MV-4-11 (cell line): Measurements from ENCODE around the gene TMEM200A.
"Not testable (repeated sequence)": the region's sequence is repeated elsewhere in the genome, so short reads cannot be mapped to it uniquely, and the experiment has no call there.

Experiments used
- DNase-seq: peaks from one replicate; lab custom pipeline; 2025; lab: John Stamatoyannopoulos, UW

The TMEM200A gene

GRCh38 chr6:130365166-130366106 lies at the start of gene TMEM200A:
Gene TMEM200A, plus strand, starts transcription at chr6:130366017. Its CDS starts 74,406 bp downstream, at chr6:130440423.
- no peak for DNase-seq

- no peak for DNase-seq
Measured at GRCh38 chr6:130320908-130321307, 44.9 kb upstream of the TMEM200A start.

DNA sequence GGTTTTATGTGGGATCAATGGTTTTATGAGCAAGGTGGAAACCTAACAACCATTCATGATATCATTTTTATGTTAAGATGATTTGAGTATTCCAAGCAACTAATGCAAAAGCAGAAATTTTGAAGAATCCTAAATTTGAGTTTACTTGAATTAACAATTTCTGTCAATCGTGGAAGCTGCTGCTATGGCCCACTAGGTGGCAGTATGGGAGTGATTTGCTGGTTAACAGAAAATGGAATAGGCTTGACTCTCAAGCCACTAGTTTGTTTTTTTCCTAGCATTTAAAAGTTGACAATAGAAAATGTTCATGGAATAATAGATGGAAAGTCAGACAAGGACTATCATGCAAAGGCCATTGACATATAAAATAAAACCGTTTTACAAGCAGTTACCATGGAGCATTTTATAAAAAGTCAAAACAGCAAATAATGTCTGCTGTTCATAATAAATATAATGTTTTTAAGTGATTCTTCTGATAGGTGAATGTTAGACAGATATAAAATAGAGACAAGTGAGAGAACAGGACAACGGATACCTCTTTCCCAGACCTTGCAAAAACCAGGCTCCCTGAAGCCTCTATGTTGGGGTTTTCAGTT lies 43.0 kb upstream of the TMEM200A start:
- peak; percentile 49 for DNase-seq

DNA sequence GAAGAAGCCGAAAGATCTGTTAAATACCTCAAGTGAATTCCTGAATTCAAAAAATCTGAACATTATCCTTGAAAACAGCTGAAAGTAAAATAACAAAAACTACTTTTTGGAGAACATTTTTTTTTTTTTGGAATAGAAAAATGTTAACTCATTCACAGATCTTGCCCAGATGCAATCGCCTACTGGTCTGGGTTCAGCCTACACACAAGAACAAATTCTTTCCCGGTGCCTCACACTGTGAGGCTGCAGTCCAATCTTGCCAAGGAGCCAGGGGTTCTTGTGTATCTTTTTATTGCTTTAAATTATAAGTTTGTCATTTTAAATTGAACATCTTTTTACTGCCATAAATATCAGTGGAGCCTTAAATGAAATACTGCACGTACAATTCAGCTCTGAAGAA lies 41.2 kb upstream of the TMEM200A start:
- DNase-seq = no peak

- no peak for DNase-seq
Measured at GRCh38 chr6:130326496-130326895, 39.3 kb upstream of the TMEM200A start.

- no peak for DNase-seq
Measured at GRCh38 chr6:130337534-130337933, 28.3 kb upstream of the TMEM200A start.

- not testable (repeated sequence) for DNase-seq
Measured at GRCh38 chr6:130346324-130346723, 19.5 kb upstream of the TMEM200A start.

DNA sequence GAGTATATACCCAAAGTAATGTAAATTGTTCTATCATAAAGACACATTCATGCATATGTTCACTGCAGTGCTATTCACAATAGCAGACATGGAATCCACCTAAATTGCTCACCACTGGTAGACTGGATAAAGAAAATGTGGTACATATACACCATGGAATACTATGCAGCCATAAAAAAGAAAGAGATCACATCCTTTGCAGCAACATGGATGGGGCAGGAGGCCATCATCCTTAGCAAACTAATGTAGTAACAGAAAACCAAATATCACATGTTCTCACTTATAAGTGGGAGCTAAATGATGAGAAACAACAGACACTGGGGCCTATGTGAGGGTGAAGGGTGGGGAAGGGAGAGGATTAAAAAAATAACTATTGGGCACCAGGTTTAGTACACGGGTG lies 11.5 kb upstream of the TMEM200A start:
- DNase-seq = no peak

GRCh38 chr6:130355572-130355971 lies 10.2 kb upstream of the TMEM200A start:
- DNase-seq = no peak

GRCh38 chr6:130357436-130357835 lies 8.4 kb upstream of the TMEM200A start:
- DNase-seq = no peak

- no peak for DNase-seq
Measured at GRCh38 chr6:130359736-130360135, 6.1 kb upstream of the TMEM200A start.

DNA sequence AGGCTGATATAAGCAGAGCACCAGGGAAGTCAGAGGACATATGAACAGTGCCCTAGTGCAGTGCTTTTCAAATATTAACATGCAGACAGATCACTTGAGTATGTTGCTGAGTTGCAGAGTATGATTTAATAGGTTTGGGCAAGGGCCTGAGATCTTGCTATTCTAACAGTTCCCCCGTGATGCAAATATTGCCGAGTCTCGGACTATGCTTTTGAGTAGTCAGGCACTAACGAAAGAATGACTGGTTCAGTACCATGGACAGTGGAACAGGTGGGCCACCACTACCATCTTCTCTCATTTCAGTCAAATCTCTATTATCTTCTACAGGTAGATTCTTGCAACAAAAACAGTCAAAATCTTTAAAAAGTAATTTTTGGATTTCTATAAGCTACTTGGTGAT lies 3.7 kb upstream of the TMEM200A start:
- DNase-seq = no peak

DNA sequence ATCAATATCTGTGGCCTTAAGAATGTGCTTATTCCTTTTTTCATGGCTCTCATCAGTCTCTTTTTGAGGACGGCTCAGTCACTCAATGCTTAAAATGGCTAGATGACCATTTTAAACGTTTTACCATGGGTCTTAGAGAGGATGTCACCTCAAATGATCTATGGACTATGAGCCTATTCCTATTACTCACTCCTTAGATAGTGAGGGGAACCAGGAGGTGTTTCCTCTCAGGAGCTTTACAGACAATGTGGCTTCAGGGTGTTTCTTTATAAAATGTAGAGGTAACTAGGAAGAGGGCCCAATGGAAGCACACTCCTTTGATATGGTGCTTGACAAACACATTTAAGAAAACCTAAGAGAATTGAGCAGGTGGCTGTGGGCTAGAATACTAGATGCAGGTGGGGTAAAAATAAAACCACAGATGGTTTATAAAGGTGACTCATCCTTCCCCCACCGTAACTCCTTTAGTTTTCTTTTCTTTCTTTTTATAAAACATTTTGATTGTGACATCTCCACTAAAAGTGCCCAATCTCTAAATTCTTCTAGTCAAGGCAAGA lies 1.5 kb upstream of the TMEM200A start:
- DNase-seq = no peak

- peak; percentile 23 for DNase-seq
Measured at GRCh38 chr6:130366107-130367005, 539 bp downstream of the TMEM200A start.

DNA sequence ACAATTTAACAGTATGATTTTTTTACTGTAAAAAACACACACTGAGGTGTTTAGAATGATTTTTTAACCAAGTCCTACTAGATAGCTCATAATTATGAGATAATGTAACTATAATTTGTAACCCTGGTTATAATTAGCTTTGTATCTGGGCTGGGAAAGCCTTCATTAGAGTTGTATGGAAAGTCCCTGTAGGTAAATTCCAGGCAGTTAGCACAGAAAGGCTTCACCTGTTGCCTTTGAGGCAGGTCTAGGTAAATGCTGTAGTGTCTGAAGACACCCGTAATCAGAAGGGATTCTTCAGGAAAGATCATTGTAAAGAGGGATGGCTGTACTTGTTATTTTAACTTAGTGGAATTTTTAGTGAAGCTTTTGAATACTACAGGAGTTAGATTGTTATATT lies 1.9 kb downstream of the TMEM200A start:
- DNase-seq = no peak

DNA sequence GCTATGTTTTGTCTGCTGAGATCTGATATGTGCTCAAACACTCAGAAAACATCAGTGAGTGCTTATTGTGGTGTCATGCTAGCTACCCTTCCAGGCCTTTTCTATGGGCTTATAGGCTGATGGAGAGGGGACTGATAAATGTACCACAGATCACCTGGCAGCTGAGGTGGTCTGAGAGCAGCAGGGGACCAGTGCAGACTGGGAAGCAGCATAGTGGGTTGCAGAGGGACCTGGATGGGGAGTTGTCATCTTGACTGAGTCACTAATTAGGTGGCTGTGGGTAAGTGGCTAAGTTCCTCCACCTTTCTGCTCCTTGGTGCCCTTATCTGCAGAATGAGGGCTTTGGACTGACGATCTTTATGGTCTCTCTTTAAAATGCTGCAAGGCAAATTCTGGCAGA lies 2.8 kb downstream of the TMEM200A start:
- no peak for DNase-seq

DNA sequence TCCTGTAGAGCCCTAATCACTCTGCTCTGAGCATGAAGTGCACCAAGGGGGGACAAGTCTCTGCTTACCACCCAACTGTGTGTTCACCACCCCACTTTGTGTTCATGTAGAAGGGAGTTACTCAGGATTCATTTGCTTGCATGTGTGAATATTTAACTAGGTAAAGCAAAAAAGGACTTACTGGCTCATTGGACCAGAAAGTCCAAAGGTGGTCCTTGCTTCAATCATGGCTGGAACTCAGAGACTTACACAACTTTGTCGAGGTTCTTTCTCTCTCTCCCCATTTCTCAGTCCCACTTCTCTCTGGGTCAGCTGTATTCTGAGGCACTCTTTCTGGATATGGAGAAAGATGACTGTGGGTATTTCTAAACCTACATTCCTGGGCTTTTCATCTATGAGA lies 4.0 kb downstream of the TMEM200A start:
- no peak for DNase-seq

DNA sequence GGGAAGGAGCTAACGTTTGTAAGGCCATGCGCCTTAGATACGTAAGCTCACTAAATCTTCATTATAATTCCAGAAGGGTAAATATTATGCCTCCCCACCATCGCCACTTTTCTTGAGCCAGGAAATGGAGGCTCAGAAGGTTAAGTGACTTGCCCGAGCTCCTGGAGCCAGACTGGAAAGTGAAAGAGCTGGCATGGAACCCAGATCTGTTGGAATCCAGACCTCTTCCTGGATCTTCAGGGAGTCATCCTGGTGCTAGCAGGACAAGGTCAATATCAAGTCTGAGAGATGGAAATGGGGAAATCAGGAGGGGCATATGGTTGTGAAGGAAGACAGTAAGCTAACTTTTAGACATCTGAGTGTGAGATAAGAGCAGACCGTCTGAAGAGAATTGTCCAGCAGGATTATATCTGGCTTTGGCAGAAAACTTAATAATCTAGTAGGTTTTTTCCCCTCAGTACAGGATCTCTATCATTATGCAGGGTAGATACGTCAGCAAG lies 6.2 kb downstream of the TMEM200A start:
- DNase-seq = no peak

DNA sequence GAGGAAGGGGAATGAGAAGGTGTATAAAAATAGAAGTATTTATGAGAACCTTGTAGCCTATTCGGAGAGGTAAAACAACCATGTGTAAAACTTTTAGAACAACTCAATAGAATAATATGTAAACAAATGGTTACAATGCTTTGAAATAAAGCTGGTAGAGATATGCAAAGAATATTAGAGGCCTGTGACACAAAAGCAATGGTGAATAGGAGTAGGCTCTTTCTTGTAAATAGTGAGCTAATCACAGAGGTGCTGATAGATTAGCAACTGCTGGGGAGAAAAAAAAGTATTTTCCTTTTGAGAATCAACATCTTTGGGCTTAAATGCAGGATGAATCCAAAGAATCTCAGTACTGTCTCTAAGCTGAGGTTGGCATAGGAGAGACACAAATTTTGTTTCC lies 7.0 kb downstream of the TMEM200A start:
- DNase-seq = no peak

DNA sequence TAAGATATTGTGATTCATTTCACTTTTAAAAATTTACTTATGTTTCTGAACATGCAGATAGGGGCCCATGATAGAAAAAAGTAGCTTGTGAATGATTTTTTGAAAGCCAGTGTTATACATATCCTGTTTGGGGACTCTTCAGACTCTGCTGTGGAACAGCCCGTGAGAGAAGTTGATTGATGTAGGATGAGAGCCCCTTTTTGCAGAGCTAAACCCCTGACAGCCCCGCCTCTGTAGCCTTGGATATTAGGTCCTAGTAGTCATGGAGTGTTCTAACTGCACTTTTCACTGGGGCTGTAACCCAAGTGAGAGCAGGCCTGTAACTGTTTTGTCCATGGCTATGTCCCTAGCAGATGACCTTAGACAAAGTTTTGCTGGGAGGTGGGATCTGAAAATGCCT lies 8.2 kb downstream of the TMEM200A start:
- DNase-seq = no peak

DNA sequence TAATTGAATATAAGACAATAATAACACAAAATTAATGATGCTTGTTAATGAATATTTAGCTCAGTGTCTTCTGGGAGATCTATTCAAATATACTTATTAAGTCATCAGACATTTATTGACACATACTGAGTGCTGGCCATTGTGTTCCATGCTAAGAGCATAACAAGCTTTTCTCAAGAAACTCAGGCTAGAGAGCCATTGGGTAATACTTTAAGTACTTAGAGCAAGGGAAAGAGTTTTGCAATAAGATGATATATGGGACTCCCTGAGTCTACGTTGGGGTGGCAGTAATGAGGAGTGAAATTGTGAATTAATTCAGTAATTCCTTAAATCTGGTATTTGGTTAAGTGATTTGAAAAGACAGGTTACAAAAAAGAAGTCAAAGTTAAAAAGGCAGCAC lies 11.1 kb downstream of the TMEM200A start:
- no peak for DNase-seq

- no peak for DNase-seq
Measured at GRCh38 chr6:130377371-130377770, 11.6 kb downstream of the TMEM200A start.
